ENCODE results near the gene DBF4.

- TF ChIP-seq CTCF (IDR thresholded peaks at IDR 0.05), result no peak
- no peak for TF ChIP-seq EZH2 (IDR thresholded peaks at IDR 0.05; ENCODE audit: borderline replicate concordance, insufficient read depth, low read depth, low read length, poor library complexity, severe bottlenecking)
Measured at GRCh38 chr7:87850836-87851593, 25.3 kb upstream of the DBF4 start.
